NCI-H1417 treated with DMSO at 0.1 percent for 48 hours (cell line): Measurements from ENCODE around the gene HORMAD2.
"Not testable (repeated sequence)": the region's sequence is repeated elsewhere in the genome, so short reads cannot be mapped to it uniquely, and the experiment has no call there.

Source experiments
- DNase-seq: peaks from one replicate; lab custom pipeline; 2025; lab: John Stamatoyannopoulos, UW

HORMAD2 gene

DNA sequence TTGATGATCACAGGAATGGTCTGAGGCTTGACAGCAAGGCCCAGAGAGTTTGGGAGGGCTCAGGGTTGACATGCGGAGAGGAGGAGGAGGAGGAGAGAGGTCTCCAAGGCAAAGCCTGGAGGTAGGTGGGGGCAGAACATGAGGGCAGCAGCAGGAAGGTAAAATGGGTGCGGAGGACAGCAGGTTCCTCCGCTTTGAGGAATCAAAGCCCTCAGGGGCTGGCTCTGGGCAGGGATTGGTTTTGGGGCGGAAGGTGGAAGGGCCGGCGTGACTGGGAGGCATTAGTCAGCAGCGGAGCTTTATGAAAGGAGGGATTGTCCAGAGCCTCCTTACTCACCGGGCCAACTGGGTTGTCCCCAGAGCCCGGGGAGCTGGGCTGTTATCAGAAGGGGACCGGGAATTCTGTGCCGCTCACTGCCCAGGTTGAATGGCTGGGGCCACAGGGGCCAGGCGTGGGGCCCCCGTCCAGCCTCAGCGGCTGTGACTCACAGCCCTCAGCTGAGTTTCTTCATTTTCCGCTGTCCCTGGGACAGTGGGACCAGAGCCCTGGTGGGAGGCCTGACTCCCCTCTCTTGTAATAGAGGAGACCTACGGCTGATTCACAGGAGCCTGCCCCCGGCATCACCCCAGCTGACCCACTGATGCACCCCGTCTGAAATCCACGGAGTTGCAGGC lies 130.1 kb downstream of the HORMAD2 start:
- no peak for DNase-seq

DNA sequence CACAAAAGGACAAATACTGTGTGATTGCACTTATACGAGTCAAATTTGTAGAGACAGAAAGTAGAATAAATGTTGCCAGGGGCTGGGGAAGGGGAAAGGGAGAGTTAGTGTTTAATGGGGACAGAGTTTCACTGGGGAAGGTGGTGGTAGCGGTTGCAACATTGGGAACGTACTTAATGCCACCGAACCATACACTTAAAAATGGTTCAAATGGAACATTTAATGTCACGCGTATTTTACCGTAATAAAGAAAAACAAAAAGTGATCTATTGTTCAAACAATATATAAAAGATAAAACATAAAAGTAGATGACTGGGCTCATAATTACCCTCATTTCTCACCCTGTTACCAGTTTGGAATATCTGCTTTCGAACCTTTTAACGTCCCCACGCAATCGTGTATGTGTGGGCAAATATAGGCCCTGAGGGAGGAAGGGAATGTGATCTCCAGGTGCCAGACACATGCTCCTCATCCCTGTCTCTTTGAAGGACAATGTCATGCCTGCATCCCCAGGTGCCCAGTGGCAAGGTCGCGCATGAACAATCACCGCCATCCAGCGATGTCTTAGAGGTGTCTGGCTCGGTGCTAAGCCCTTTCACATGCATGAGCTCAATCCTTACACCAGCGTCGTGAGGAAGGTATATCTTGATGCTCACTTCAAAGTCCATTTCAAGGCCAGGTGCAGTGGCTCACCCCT lies 131.0 kb downstream of the HORMAD2 start:
- DNase-seq = no peak

DNA sequence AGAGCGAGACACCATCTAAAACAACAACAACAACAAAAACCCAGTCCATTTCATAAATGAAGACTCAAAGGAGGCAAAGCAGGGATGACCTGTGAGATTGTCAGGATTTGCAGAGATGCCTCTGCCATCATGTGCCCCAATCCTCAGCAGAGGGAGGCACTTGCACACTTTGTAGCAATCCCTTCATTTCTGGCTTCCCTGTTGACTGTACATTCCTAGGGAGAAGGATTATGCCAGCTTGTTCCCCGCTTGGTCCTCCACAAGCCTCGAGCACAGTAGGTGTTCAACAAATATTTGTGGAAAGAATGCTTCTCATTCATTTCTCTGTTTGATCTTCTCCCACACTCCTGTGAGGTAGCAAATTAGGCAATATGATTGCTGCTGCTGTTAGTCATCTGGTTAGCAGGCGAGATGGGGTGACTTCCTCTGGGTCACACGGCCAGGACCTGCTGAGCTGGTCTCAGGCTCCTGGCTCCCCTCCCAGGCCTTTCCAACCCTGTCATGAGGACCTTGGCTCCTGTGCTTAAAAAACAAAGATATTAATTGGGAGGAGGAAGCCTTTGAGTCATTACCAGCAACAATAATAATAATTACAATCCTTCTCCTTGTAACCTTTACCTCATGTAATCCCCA lies 132.2 kb downstream of the HORMAD2 start:
- DNase-seq = no peak

DNA sequence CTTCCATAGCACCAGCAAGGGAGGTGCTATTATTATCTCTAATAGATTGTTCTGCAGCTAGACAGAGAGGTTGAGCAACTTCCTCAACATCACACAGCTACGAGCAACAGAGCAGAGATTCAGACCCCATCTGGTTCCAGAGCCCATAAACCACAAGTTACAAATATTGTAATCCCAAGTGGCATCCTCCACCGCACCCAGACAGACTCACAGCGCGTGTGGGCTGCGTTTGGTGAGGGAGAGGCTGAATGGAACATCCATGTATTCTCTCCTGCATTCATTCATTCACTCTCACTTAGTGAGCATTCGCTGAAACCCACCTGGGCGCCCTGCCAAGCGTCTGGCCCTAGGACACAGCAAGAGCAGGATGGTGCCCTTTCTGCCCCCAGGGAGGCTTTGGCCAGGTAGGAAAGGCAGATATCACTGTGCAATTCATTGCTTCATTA lies 132.8 kb downstream of the HORMAD2 start:
- no peak for DNase-seq

DNA sequence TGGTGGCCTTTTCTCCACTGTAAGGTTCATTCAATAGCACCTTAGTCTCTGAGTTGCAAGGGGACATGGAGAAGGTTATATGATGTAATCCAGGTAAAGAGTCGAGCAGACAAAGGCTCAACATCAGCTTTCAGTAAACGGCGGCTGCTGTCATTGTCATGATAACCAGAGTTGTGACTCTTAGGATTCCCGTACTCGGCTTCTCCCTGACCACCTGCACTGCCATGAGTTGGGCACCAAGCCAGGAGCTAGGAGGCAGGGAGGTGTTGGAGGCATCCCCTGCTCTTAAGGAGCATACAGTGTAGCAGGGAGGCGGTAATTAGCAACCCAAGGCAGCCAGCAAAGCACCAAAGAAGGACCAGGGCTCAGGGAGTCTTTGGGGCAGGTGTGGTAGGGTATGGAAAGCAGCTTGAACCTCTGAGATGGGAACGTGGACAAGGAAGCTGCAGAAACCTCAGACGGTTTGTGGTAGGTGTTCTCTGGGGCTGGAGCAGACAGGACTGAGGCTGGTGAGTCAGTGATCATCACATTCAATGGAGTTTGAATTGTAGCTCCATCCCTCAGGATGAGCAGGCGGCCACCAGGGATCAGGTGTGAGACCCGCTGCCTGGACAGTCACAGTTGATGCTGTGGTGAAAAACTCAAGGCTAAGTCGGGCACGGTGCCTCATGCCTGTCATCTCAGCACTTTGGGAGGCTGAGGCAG lies 134.6 kb downstream of the HORMAD2 start:
- DNase-seq = no peak

DNA sequence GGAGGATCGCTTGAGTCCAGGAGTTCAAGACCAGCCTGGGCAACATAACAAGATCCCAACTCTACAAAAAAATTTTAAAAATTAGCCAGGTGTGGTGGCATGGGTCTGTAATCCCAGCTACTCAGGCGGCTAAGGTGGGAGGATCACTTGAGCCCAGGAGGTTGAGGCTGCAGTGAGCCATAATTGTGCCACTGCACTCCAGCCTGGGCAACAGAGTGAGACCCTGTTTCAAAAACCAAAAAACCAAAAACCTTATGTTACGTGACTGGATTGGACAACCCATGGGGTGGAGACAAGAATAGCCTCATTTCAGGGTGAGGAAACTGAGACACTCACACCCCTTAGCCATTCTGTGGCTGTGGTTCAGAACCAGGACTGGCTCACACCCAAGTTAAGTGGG lies 136.0 kb downstream of the HORMAD2 start:
- DNase-seq = not testable (repeated sequence)

DNA sequence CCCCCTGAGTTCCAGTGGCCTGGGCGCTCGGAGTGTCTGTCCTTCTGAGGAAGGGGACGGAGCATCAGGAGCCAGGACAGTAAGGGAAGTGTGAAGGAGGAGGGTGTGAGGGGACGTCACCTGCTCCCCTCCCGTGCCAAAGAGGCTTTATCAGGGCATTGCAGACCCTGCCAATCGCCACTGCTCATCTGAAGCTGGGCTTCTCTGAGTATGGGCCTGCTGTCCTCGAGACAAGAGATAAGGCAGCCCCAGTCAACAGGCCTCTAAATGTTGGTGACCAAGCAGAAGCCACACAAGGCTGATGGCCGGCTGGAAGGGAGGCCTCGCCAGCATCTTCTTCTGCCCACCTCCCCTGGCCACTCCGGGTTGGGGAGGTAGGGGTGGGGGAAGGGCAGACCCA lies 136.4 kb downstream of the HORMAD2 start:
- no peak for DNase-seq

DNA sequence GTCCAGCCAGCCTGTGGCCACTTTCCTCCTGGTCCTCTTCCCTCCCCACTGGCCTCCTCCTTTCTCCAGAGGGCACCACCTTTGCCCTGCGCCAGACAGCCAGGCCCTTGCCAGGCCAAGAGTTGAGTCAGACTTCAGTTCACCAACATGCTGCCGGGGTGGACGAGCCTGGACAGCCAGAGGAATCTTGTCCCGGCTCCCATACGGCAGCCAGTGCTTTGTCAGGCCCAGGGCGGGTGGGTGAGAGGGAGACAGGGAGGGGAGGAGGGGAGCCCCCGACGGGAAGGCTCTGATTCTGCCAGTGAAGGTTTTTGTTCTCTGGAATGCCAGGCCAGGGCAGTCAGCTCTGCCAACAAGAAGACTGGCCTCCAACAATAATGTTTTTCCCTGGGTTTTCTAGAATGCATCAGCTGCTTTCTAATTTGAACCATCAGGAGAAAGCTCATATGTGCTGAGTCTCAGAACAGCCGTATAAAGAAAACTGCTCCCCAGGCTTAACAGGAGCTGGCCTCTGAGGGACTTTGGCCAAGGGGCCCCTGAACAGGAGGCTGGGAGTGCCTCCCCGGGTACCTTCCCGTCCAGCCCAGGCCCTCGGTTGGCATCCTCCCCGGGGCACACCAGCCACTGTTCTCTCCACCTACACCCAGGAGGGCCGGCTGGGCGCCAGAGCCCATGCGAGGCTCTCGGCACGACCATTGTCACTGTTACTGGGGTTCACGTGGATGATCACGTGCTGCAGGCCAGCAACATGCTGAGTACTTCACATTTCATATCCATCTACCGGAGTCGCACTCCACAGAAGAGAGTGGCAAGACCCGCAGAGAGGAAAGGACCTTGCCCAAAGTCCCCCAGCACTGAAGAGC lies 137.7 kb downstream of the HORMAD2 start:
- DNase-seq = no peak

DNA sequence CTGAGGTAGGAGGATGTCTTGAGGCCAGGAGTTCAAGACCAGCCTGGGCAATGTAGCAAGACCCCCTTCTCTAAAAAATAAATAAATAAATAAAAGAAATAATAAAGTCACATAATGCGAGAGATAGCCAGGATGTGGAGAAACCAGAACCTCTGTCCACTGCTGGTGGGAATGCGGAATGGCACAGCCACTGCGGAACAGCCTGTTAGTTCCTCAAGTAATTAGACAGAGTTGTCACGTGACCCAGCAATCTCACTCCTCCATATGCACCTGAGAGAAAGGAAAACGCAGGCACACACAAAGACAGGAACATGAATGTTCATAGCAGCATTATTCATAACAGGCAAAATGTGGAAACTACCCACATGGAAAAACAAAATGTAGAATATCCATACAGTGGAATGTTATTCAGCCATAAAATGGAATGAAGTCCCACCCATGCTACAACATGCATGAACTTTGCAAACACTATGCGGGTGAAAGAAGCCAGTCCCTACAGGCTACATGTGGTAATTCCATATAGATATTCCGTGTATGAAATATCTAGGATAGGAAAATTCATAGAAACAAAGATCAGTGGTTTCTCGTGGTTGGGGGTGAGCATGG lies 138.9 kb downstream of the HORMAD2 start:
- no peak for DNase-seq

DNA sequence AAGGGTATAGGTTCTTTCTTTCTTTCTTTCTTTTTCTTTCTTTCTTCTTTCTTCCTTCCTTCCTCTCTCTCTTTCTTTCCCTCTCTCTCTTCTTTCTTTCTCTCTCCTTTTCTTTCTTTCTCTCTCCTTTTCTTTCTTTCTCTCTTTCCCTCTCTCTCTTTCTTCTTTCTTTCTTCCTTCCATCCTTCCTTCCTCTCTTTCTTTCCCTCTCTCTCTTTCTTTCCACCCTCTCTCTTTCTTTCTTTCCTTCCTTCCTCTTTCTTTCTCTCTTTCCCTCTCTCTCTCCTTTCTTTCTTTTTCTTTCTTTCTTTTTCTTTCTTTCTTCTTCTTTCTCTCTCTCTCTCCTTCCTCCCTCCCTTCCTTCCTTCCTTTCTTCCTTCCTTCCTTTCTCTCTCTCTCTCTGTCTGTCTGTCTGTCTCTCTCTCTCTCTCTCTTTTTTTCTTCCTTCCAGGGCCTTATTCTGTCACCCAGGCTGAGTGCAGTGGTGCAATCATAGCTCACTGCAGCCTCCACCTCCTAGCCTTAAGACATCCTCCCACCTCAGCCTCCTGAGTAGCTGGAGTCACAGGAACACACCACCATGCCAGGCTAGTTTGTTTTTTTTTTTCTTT lies 139.5 kb downstream of the HORMAD2 start:
- DNase-seq = no peak

DNA sequence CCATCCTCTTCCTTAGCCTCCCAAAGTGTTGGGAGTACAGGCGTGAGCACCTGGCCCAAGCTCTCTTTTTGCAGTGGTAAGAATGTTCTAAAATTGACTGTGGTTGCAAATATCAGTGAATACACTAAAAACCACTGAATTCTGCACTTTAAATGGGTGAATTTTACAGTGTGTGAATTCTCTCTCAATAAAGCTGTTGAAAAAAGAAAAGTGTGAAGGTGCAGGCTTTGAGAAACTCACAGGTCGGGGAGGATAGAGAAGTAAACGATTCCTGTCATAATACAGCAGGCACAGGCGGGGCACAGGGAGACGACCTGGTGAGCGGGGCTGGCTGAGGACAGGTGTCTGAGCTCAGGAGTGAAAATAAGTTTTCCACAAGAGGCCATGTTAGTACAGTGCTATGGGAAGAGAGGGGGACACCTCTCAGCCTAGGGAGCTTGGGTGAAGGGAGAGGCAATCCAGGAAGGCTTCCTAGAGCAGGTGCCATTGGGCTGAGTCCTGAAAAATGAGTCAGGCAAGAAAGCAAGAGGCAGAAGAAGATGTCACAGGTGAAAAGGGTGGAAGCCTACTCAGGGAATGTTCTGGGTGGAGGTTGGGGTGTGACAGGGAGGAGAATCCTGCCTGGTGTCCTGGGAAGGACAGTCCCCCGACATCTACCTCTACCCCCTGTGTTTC lies 140.2 kb downstream of the HORMAD2 start:
- DNase-seq = no peak

DNA sequence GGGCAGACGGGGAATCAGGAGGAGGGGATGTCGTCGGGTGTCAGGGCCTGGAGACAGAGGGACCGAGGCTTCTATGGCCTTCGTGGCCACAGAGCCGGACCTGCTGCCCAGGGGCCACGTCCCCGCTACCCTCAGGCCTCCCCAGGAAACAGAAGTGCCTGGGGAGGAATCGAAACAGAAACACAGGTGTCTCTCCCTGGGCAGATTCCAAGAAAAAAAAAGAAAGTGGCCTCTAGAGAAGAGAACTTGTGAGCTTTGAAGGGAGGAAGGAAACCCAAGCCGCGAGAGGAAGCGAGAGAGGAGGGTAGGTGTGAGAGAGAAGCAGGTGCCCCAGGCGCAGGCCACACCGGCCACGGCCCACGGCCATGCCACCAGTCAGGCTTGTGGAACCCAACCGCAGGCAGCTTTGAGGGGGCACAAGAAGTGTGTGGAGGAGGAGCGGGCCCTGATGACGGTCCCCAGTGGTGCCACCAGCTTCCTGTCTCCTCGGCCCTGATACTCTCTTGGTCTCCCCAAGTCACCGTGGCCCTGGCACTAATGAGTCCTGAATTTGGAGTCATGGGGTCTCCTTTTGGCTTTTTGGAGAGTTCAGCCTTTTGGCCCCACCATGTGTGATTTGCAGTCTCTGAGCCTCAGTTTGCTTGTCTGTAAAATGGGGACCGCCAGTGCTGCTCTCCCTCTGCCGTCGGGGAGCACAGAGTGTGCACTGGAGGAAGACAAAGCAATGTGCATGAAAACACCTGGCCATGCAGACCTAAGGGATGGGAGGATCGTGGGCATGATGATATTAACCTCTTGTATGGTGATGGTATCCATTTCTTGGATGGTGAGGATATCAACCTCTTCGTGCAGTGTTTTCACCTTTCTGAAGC lies 141.1 kb downstream of the HORMAD2 start:
- no peak for DNase-seq

DNA sequence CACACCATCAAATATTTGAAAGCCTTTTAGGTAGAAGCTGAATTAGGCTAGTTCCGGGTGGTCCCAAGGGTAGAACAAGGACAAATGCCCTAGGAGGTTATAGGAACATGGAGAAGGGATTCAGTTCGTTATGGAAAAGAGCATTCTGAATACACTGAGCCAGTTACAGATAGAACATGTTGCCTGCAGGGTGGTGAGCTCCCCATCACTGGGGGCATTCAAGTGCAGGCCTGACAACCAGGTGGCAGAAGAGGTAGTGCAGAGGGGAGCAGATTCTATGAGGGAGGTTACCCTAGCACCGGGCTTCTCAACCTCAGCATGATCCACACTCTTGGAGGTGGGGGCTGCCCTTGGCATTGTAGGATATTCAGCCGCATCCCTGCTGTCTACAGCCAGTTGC lies 142.1 kb downstream of the HORMAD2 start:
- no peak for DNase-seq

DNA sequence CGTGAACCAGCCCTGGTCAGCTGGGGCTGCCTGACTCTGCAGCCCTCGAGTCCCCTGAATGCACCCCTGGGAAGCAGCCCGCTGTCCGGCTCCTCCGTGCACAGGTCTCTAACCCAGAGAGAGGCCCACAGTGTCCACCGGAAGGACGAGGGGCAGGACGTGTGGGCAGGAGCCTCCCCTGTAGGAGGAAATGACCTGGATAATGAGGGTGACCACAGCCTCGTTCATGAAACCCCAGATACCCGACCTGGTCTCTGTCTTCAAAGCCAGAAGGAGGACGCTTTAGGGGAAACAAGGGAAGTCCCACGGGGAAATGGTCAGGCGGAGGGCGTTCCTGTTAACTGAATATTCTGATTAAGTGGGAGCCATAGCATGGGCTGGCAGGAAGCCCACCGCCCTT lies 143.0 kb downstream of the HORMAD2 start:
- no peak for DNase-seq

DNA sequence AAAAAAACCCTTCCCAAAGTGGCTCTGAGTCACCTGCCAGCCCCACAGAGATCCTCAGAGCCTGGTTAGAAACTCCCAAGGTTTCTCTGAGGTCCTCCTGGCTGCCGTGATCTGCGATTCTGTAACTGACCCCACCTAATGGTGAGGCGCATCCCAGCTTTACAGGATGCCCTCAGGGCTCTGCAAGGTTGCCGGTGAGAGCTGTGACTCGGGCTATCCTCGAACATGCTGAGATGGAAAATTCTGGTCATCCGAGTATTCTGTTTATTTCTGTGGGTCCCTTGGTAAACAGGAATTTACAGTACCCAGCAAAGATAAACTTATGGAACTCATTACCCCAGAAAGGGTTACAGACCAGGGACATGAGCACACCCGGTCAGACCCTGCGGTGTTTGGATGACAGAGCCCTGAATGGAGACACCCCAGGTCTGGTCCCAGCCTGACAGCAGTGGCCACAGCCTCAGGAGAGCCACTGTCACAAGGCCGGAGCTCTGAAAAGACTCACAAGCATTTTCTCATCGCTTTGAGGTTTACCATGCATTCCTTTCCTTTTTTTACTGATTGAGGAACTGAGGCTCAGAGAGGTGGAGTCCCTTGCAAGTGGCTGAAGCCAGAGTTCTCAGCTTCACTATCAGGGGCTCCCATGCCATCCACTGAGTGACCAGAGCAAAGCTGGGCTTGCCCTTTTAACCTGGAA lies 144.0 kb downstream of the HORMAD2 start:
- no peak for DNase-seq

DNA sequence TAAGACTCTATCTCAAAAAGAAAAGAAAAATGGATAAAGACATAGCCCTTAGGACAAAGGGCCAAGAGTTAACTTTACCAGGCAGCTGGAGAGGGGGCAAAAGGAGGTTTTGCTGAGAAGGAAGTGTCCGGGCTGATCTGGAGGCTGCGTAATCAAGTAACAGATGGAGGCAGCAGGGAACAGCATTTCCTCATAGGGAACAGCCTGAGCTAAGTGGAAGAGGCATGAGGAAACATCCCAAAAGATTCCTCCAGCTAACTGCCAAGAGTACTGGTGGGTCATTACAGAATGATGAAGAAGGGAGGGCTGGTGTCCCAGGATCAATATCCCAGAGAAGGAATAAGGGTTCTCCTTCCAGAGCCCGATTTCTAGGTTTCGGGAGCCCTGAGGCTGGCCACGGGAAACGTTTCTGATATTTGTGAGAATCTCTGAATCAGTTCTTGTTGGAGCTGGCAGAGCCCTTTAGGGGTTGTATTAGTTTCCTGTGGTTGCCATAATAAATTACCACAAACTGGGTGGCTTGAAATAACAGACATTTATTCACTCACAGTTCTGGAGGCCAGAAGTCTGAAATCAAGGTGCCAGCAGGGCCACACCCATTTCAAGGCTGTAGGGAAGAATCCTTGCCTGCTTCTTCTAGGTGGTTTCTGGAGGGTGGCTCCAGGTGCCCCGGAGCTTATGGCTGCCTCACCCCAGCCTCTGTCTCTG lies 145.1 kb downstream of the HORMAD2 start:
- DNase-seq = no peak

DNA sequence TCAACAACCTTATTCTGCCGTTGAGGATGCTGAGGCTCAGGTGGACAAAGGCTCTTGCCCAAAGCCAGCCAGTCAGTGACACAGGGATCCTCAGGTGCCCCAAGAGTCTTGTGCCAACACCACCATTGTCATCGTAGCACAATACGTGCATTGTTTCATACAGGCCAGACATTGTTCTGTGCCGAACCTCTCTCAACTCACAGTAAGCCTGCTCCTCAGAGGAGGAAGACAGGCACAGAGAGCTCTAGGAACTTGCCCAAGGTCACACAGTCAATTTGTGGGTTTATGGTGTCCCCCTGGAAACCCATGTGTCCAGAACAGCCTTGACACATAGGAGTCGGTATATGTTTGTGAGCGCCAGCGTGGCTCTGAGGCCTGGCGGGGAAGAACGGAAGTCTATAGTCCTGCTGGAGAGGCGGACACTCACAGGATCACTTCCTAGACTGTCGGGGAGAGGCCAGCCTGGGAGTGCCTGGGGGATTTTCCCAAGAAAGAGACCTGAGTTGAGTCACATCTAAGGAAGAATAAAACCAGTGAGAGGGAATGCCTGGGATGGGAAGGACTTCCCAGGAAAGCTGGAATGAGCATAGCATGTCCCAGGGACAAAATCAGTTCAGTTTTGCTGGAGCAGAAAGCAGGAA lies 146.0 kb downstream of the HORMAD2 start:
- DNase-seq = no peak
